ENCODE measurements around the gene GRK2.

Gene GRK2

GRCh38 chr11:67310246-67311050 is 44.2 kb downstream of the GRK2 start:
- Histone ChIP-seq H3K4me3 (ENCODE audit: low read length in 2 of 2) (no peak overlapping the region), H3K9ac (ENCODE audit: low read length in 2 of 2) (no peak overlapping the region), H3K27me3 (ENCODE audit: control insufficient read depth in 1 of 2, insufficient read depth in 2 of 2, low read length in 2 of 2) (no peaks in the 10 kb centered on the region), H3K4me1 (ENCODE audit: control insufficient read depth, insufficient read depth, low read length) (peaks cover under 1% of the 10 kb centered on the region), H3K36me3 (ENCODE audit: control insufficient read depth in 2 of 2, insufficient read depth in 2 of 2, low read length in 2 of 2) (peaks cover 3 to 6% of the 10 kb centered on the region in 2 donors), H3K27ac (ENCODE audit: low read length) (no peak overlapping the region), H3K9me3 (ENCODE audit: control insufficient read depth in 2 of 2, low read length in 2 of 2) (no peaks in the 10 kb centered on the region)

DNA sequence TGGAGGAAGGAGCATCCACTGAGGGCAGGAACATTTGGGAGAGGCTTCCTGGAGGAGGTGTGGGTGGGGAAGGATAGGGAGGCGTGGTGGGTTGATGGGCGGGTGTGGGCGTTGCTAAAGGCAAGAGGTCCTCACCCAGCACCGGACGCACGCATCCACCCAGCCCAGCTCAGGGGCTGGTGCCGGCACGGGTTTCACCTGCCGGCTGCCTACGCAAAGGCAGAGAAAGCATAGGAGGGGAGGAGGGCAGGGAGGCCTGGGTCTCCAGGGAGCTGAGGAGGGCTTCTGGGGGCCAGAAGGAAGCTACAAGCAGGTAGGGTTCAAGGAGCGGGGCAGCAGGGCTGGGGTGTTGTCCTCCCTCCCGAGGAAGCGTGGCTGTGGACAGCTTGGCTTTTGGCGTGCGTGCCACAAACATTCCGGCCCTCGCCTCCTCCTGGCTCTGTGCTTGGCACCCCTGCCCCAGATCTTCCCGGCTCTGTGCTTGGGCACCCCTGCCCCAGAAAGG is 44.8 kb downstream of the GRK2 start:
- Histone ChIP-seq H3K36me3 (ENCODE audit: control insufficient read depth in 2 of 2, insufficient read depth in 2 of 2, low read length in 2 of 2) (peaks cover 3 to 6% of the 10 kb centered on the region in 2 donors), H3K27me3 (ENCODE audit: control insufficient read depth in 1 of 2, insufficient read depth in 2 of 2, low read length in 2 of 2) (no peaks in the 10 kb centered on the region), H3K9me3 (ENCODE audit: control insufficient read depth in 2 of 2, low read length in 2 of 2) (no peaks in the 10 kb centered on the region), H3K4me3 (ENCODE audit: low read length in 2 of 2) (no peak overlapping the region), H3K9ac (ENCODE audit: low read length in 2 of 2) (no peak overlapping the region), H3K4me1 (ENCODE audit: control insufficient read depth, insufficient read depth, low read length) (no peaks in the 10 kb centered on the region), H3K27ac (ENCODE audit: low read length) (no peak overlapping the region)

- H3K4me3 ChIP-seq (ENCODE audit: low read length in 2 of 2): no peak overlapping the region
- H3K9me3 ChIP-seq (ENCODE audit: control insufficient read depth in 2 of 2, low read length in 2 of 2): no peaks in the 10 kb centered on the region
- H3K27ac ChIP-seq (ENCODE audit: low read length): no peak overlapping the region
- no peaks in the 10 kb centered on the region for H3K4me1 ChIP-seq (ENCODE audit: control insufficient read depth, insufficient read depth, low read length)
- peaks cover 3 to 6% of the 10 kb centered on the region in 2 donors for H3K36me3 ChIP-seq (ENCODE audit: control insufficient read depth in 2 of 2, insufficient read depth in 2 of 2, low read length in 2 of 2)
- H3K27me3 ChIP-seq (ENCODE audit: control insufficient read depth in 1 of 2, insufficient read depth in 2 of 2, low read length in 2 of 2): no peaks in the 10 kb centered on the region
- H3K9ac ChIP-seq (ENCODE audit: low read length in 2 of 2): no peak overlapping the region
Measured at GRCh38 chr11:67311556-67312082, 45.3 kb downstream of the GRK2 start.

- Histone ChIP-seq H3K36me3 (ENCODE audit: control insufficient read depth in 2 of 2, insufficient read depth in 2 of 2, low read length in 2 of 2) (peaks cover 3 to 6% of the 10 kb centered on the region in 2 donors), H3K4me1 (ENCODE audit: control insufficient read depth, insufficient read depth, low read length) (no peaks in the 10 kb centered on the region), H3K9me3 (ENCODE audit: control insufficient read depth in 2 of 2, low read length in 2 of 2) (no peaks in the 10 kb centered on the region), H3K27me3 (ENCODE audit: control insufficient read depth in 1 of 2, insufficient read depth in 2 of 2, low read length in 2 of 2) (no peaks in the 10 kb centered on the region), H3K9ac (ENCODE audit: low read length in 2 of 2) (no peak overlapping the region), H3K27ac (ENCODE audit: low read length) (no peak overlapping the region), H3K4me3 (ENCODE audit: low read length in 2 of 2) (no peak overlapping the region)
Measured at GRCh38 chr11:67312187-67313021, 46.1 kb downstream of the GRK2 start.

DNA sequence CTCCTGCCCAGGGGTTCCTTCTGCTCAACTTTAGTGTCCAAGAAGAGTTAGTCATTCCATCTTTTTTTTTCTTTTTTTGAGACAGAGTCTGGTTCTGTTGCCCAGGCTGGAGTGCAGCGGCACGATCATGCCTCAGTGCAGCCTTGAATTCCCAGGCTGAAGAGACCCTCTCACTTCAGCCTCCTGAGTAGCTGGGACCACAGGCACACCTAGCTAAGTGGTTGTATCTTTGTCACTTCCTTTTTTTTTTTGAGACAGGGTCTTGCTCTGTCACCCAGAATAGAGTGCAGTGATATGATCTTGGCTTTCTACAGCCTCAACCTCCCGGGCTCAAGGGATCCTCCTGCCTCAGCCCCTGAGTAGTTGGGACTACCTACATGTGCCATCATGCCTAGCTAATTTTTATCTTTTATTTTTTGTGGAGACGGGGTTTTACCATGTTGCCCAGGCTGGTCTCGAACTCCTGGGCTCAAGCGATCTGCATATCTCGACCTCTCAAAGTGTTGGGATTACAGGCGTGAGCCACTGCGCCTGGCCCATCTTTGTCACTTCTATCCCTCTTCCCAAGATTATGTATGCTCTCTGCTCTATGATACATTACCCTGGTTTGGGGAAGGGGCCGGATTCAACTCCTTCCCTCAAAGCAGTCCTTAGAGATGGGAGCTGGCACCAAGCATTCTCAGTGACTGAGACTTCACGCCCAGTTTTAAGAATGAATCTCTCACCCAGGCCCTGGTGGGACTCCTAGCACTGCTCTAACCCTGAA is 47.0 kb downstream of the GRK2 start:
- Histone ChIP-seq H3K4me1 (ENCODE audit: control insufficient read depth, insufficient read depth, low read length) (peaks cover 4% of the 10 kb centered on the region), H3K9me3 (ENCODE audit: control insufficient read depth in 2 of 2, low read length in 2 of 2) (no peaks in the 10 kb centered on the region), H3K27me3 (ENCODE audit: control insufficient read depth in 1 of 2, insufficient read depth in 2 of 2, low read length in 2 of 2) (no peaks in the 10 kb centered on the region), H3K4me3 (ENCODE audit: low read length in 2 of 2) (no peak overlapping the region), H3K9ac (ENCODE audit: low read length in 2 of 2) (no peak overlapping the region), H3K36me3 (ENCODE audit: control insufficient read depth in 2 of 2, insufficient read depth in 2 of 2, low read length in 2 of 2) (peaks cover 3 to 6% of the 10 kb centered on the region in 2 donors), H3K27ac (ENCODE audit: low read length) (no peak overlapping the region)

DNA sequence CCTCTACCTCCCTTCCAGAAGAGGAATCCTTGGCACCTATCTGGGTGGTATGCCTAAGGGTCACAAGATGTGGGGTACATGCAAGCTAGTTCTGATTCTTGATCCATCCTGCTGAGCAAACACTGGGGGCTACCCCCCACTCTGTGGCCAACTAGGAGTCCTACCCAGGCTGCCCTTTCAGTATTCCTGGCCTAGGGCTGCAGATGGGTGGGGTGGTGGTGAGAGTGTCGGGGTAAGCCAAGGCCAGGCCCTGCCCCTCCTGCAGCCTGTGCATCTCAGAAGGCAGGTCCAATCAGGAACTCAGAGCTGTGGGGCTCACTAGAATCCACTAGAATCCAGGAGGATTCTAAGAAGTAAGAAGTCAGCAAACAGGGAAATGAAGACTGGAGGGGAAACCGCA is 47.9 kb downstream of the GRK2 start:
- H3K4me3 ChIP-seq (ENCODE audit: low read length in 2 of 2): no peak overlapping the region
- H3K27me3 ChIP-seq (ENCODE audit: control insufficient read depth in 1 of 2, insufficient read depth in 2 of 2, low read length in 2 of 2): no peaks in the 10 kb centered on the region
- no peak overlapping the region for H3K9ac ChIP-seq (ENCODE audit: low read length in 2 of 2)
- peaks cover 3% of the 10 kb centered on the region in 2 donors for H3K36me3 ChIP-seq (ENCODE audit: control insufficient read depth in 2 of 2, insufficient read depth in 2 of 2, low read length in 2 of 2)
- H3K9me3 ChIP-seq (ENCODE audit: control insufficient read depth in 2 of 2, low read length in 2 of 2): no peaks in the 10 kb centered on the region
- H3K27ac ChIP-seq (ENCODE audit: low read length): no peak overlapping the region
- H3K4me1 ChIP-seq (ENCODE audit: control insufficient read depth, insufficient read depth, low read length): peaks cover 9% of the 10 kb centered on the region

- no peak overlapping the region for H3K27ac ChIP-seq (ENCODE audit: low read length)
- H3K9me3 ChIP-seq (ENCODE audit: control insufficient read depth in 2 of 2, low read length in 2 of 2): no peaks in the 10 kb centered on the region
- H3K9ac ChIP-seq (ENCODE audit: low read length in 2 of 2): no peak overlapping the region
- peaks cover 15% of the 10 kb centered on the region for H3K4me1 ChIP-seq (ENCODE audit: control insufficient read depth, insufficient read depth, low read length)
- peaks cover 0 to 3% of the 10 kb centered on the region in 2 donors for H3K36me3 ChIP-seq (ENCODE audit: control insufficient read depth in 2 of 2, insufficient read depth in 2 of 2, low read length in 2 of 2)
- no peaks in the 10 kb centered on the region for H3K27me3 ChIP-seq (ENCODE audit: control insufficient read depth in 1 of 2, insufficient read depth in 2 of 2, low read length in 2 of 2)
- H3K4me3 ChIP-seq (ENCODE audit: low read length in 2 of 2): no peak overlapping the region
Measured at GRCh38 chr11:67315325-67315909, 49.1 kb downstream of the GRK2 start.

DNA sequence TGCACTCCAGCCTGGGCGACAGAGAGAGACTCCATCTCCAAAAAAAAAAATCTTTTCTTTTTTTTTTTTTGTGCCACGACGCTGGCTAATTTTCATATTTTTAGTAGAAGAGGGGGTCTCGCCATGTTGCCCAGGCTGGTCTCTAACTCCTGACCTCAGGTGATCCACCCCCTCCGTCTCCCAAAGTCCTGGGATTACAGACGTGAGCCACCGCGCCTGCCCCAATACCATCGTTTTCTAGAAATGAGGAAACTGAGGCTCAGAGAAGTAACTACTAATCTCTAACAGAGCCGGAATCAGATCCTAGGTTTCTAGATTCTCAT is 50.6 kb downstream of the GRK2 start:
- peak overlapping the region; percentile 90 to 92 for H3K4me3 ChIP-seq (ENCODE audit: low read length in 2 of 2)
- peaks cover 0 to 7% of the 10 kb centered on the region in 2 donors for H3K36me3 ChIP-seq (ENCODE audit: control insufficient read depth in 2 of 2, insufficient read depth in 2 of 2, low read length in 2 of 2)
- peak overlapping the region; percentile 82 for H3K27ac ChIP-seq (ENCODE audit: low read length)
- H3K9ac ChIP-seq (ENCODE audit: low read length in 2 of 2): peak overlapping the region; percentile 74 to 78
- H3K4me1 ChIP-seq (ENCODE audit: control insufficient read depth, insufficient read depth, low read length): peaks cover 19% of the 10 kb centered on the region
- no peaks in the 10 kb centered on the region for H3K9me3 ChIP-seq (ENCODE audit: control insufficient read depth in 2 of 2, low read length in 2 of 2)
- no peaks in the 10 kb centered on the region for H3K27me3 ChIP-seq (ENCODE audit: control insufficient read depth in 1 of 2, insufficient read depth in 2 of 2, low read length in 2 of 2)

- Histone ChIP-seq H3K4me3 (ENCODE audit: low read length in 2 of 2) (peak overlapping the region; percentile 90 to 92), H3K27me3 (ENCODE audit: control insufficient read depth in 1 of 2, insufficient read depth in 2 of 2, low read length in 2 of 2) (no peaks in the 10 kb centered on the region), H3K9ac (ENCODE audit: low read length in 2 of 2) (peak overlapping the region; percentile 74 to 78), H3K27ac (ENCODE audit: low read length) (peak overlapping the region; percentile 82), H3K9me3 (ENCODE audit: control insufficient read depth in 2 of 2, low read length in 2 of 2) (no peaks in the 10 kb centered on the region), H3K36me3 (ENCODE audit: control insufficient read depth in 2 of 2, insufficient read depth in 2 of 2, low read length in 2 of 2) (peaks cover under 1 to 7% of the 10 kb centered on the region in 2 donors), H3K4me1 (ENCODE audit: control insufficient read depth, insufficient read depth, low read length) (peaks cover 19% of the 10 kb centered on the region)
Measured at GRCh38 chr11:67317205-67317887, 51.1 kb downstream of the GRK2 start.
